GM21717 (cell line): Measurements from ENCODE around the gene CYP1B1.
"Not testable (repeated sequence)": the region's sequence is repeated elsewhere in the genome, so short reads cannot be mapped to it uniquely, and the experiment has no call there.

Experiments used
- ATAC-seq: cut with Tn5 transposase; IDR thresholded peaks from one replicate; pipeline ENCODE4 v1.9.1; 2021; ENCODE audit warnings: mild to moderate bottlenecking, moderate library complexity; ENCODE audit not compliant: unreplicated experiment

Gene CYP1B1

GRCh38 chr2:38099099-38100028 is 23.4 kb upstream of the CYP1B1 start:
- no peak for ATAC-seq

GRCh38 chr2:38098421-38099098 is 22.6 kb upstream of the CYP1B1 start:
- no peak for ATAC-seq

GRCh38 chr2:38097988-38098385 is 22.0 kb upstream of the CYP1B1 start:
- no peak for ATAC-seq

- no peak for ATAC-seq
These were observed 21.5 kb upstream of the CYP1B1 start for GRCh38 chr2:38097258-38097987.

- no peak for ATAC-seq
These were observed 20.3 kb upstream of the CYP1B1 start for GRCh38 chr2:38095996-38096861.

GRCh38 chr2:38095079-38095995 is 19.4 kb upstream of the CYP1B1 start:
- no peak for ATAC-seq

- no peak for ATAC-seq
These were observed 17.7 kb upstream of the CYP1B1 start for GRCh38 chr2:38093527-38094165.

GRCh38 chr2:38092196-38092902 is 16.4 kb upstream of the CYP1B1 start:
- ATAC-seq = no peak

GRCh38 chr2:38091760-38092159 is 15.8 kb upstream of the CYP1B1 start:
- ATAC-seq = no peak

- no peak for ATAC-seq
These were observed 15.0 kb upstream of the CYP1B1 start for GRCh38 chr2:38090928-38091327.

- ATAC-seq = not testable (repeated sequence)
These were observed 14.3 kb upstream of the CYP1B1 start for GRCh38 chr2:38090212-38090611.

GRCh38 chr2:38085998-38086698 is 10.2 kb upstream of the CYP1B1 start:
- ATAC-seq = not testable (repeated sequence)

- ATAC-seq = not testable (repeated sequence)
These were observed 8.6 kb upstream of the CYP1B1 start for GRCh38 chr2:38084556-38084955.

- not testable (repeated sequence) for ATAC-seq
These were observed 6.8 kb upstream of the CYP1B1 start for GRCh38 chr2:38082727-38083126.

- ATAC-seq = no peak
These were observed 4.4 kb upstream of the CYP1B1 start for GRCh38 chr2:38080346-38080745.

- no peak for ATAC-seq
These were observed 3.4 kb upstream of the CYP1B1 start for GRCh38 chr2:38079116-38080052.

- ATAC-seq = no peak
These were observed 1.4 kb upstream of the CYP1B1 start for GRCh38 chr2:38077431-38077769.
